Astrocyte of the cerebellum (primary cell): Measurements from ENCODE around the gene NACC1.
A peak's percentile ranks its signal among the peaks of the same experiment; 100 is the strongest.

Source experiments
- DNase-seq: peaks from one replicate; pipeline ENCODE4 v3.0.0-alpha.2; 2011; ENCODE audit warnings: low read depth
- H3K4me3 ChIP-seq: 2 replicates; pipeline ENCODE4 v1.5.1; 2011; ENCODE audit warnings: mild to moderate bottlenecking, low read depth, low read length, moderate library complexity
- CTCF ChIP-seq: IDR thresholded peaks from 2 replicates; pipeline ENCODE4 v1.5.1; 2012; ENCODE audit warnings: low read length, low read depth, moderate library complexity, mild to moderate bottlenecking; ENCODE audit errors: missing control alignments
- in situ Hi-C: cut with HindIII; loops from 2 replicates; pipeline ENCODE4 v1.10.0; 2017; ENCODE audit warnings: low sequenced_read_pairs

The NACC1 gene

GRCh38 chr19:13119627-13120026 lies 1.6 kb downstream of the NACC1 start:
- no peak for TF ChIP-seq CTCF
- no peak for DNase-seq
- H3K4me3 ChIP-seq = peak overlapping the region; percentile 91
- in situ Hi-C loops = no loop called here

- TF ChIP-seq CTCF = no peak
- no peak for DNase-seq
- in situ Hi-C loops = no loop called here
- peak overlapping the region; percentile 91 for H3K4me3 ChIP-seq
Observed at GRCh38 chr19:13120031-13120430, 2.0 kb downstream of the NACC1 start.

- in situ Hi-C loops = no loop called here
- no peak overlapping the region for H3K4me3 ChIP-seq
- no peak for TF ChIP-seq CTCF
- no peak for DNase-seq
Observed at GRCh38 chr19:13120817-13121216, 2.8 kb downstream of the NACC1 start.

GRCh38 chr19:13121551-13122274 lies 3.6 kb downstream of the NACC1 start:
- in situ Hi-C loops = no loop called here

GRCh38 chr19:13122275-13122878 lies 4.3 kb downstream of the NACC1 start:
- TF ChIP-seq CTCF = no peak
- in situ Hi-C loops = no loop called here
- H3K4me3 ChIP-seq = no peak overlapping the region
- no peak for DNase-seq

More at GRCh38 chr19:13121551-13122274, 3.6 kb downstream of the NACC1 start:
- no peak for TF ChIP-seq CTCF
- no peak for DNase-seq
- H3K4me3 ChIP-seq = no peak overlapping the region

GRCh38 chr19:13122980-13123957 lies 5.2 kb downstream of the NACC1 start:
- in situ Hi-C loops = no loop called here
- no peak overlapping the region for H3K4me3 ChIP-seq
- DNase-seq = no peak
- no peak for TF ChIP-seq CTCF
